NCI-H2107 treated with DMSO at 0.1 percent for 48 hours (cell line): Measurements from ENCODE around the gene SYNPO2.
A peak's percentile ranks its signal among the peaks of the same experiment; 100 is the strongest.

Experiments
- DNase-seq: peaks from one replicate; lab custom pipeline; 2025; ENCODE audit not compliant: unreplicated experiment; lab: John Stamatoyannopoulos, UW

Gene SYNPO2

GRCh38 chr4:118931786-118932185 is 43.1 kb downstream of the SYNPO2 start:
- DNase-seq: no peak

- no peak for DNase-seq
Measured at GRCh38 chr4:118935819-118936218, 47.2 kb downstream of the SYNPO2 start.

- no peak for DNase-seq
Measured at GRCh38 chr4:118936406-118936805, 47.8 kb downstream of the SYNPO2 start.

GRCh38 chr4:118939169-118939783 is 50.6 kb downstream of the SYNPO2 start:
- DNase-seq: no peak

GRCh38 chr4:118941149-118941548 is 52.5 kb downstream of the SYNPO2 start:
- DNase-seq: no peak

- DNase-seq: no peak
Measured at GRCh38 chr4:118941799-118942198, 53.1 kb downstream of the SYNPO2 start.

GRCh38 chr4:118942465-118942864 is 53.8 kb downstream of the SYNPO2 start:
- DNase-seq: no peak

GRCh38 chr4:118947095-118947494 is 58.4 kb downstream of the SYNPO2 start:
- no peak for DNase-seq

- DNase-seq: no peak
Measured at GRCh38 chr4:118948545-118949144, 60.0 kb downstream of the SYNPO2 start.

- DNase-seq: no peak
Measured at GRCh38 chr4:118950224-118950623, 61.6 kb downstream of the SYNPO2 start.

GRCh38 chr4:118950929-118951570 is 62.4 kb downstream of the SYNPO2 start:
- no peak for DNase-seq

GRCh38 chr4:118953276-118953675 is 64.6 kb downstream of the SYNPO2 start:
- no peak for DNase-seq

- DNase-seq: no peak
Measured at GRCh38 chr4:118954246-118954645, 65.6 kb downstream of the SYNPO2 start.

- no peak for DNase-seq
Measured at GRCh38 chr4:118955515-118955914, 66.9 kb downstream of the SYNPO2 start.

- no peak for DNase-seq
Measured at GRCh38 chr4:118957722-118958445, 69.2 kb downstream of the SYNPO2 start.

GRCh38 chr4:118962540-118962939 is 73.9 kb downstream of the SYNPO2 start:
- DNase-seq: no peak

GRCh38 chr4:118964891-118965411 is 76.3 kb downstream of the SYNPO2 start:
- no peak for DNase-seq

- no peak for DNase-seq
Measured at GRCh38 chr4:118967393-118967792, 78.7 kb downstream of the SYNPO2 start.

GRCh38 chr4:118968005-118968404 is 79.4 kb downstream of the SYNPO2 start:
- DNase-seq: no peak

GRCh38 chr4:118968813-118969212 is 80.2 kb downstream of the SYNPO2 start:
- DNase-seq: no peak

GRCh38 chr4:118969359-118969758 is 80.7 kb downstream of the SYNPO2 start:
- DNase-seq: peak; percentile 2

- no peak for DNase-seq
Measured at GRCh38 chr4:118972167-118972566, 83.5 kb downstream of the SYNPO2 start.
